SK-N-MC (cell line): ENCODE data around the gene TDRD12.
"Not testable (repeated sequence)": the region's sequence is repeated elsewhere in the genome, so short reads cannot be mapped to it uniquely, and the experiment has no call there.

Experiments
- DNase-seq: peaks from one replicate; pipeline ENCODE4 v3.0.0-alpha.2; 2011; ENCODE audit warnings: low read depth, low spot score
- H3K27ac ChIP-seq: fragments of 200-600 bp; sonication (generic); 2 replicates; pipeline ENCODE4 v1.5.1; 2016; ENCODE audit warnings: mixed run types
- H3K36me3 ChIP-seq: fragments of 200-600 bp; sonication (generic); 2 replicates; pipeline ENCODE4 v1.6.1; 2017; ENCODE audit warnings: antibody characterized with exemption, low read length, mixed read lengths; ENCODE audit not compliant: insufficient read depth
- H3K4me3 ChIP-seq: fragments of 200-600 bp; sonication (generic); 2 replicates; pipeline ENCODE4 v1.5.1; 2016
- H3K9ac ChIP-seq: fragments of 200-600 bp; sonication (generic); 2 replicates; pipeline ENCODE4 v1.8.0; 2017; ENCODE audit warnings: mixed run types, mixed read lengths; ENCODE audit not compliant: insufficient read length
- H3K9me3 ChIP-seq: fragments of 200-600 bp; sonication (generic); 2 replicates; pipeline ENCODE4 v1.6.1; 2017; ENCODE audit warnings: low read depth, mild to moderate bottlenecking, antibody characterized with exemption, low read length, moderate library complexity, mixed read lengths
- EZH2 ChIP-seq: fragments of 200-600 bp; sonication (generic); IDR thresholded peaks from one replicate; pipeline ENCODE4 v1.6.1; 2017; ENCODE audit warnings: antibody characterized with exemption
- FOXP2 ChIP-seq: optimal IDR thresholded peaks from 2 replicates; pipeline ENCODE3; 2011; ENCODE audit warnings: mild to moderate bottlenecking, moderate library complexity; ENCODE audit not compliant: insufficient read depth; ENCODE audit errors: extremely low read length, control extremely low read depth
- POLR2AphosphoS5 ChIP-seq: IDR thresholded peaks from 2 replicates; pipeline ENCODE4 v1.6.1; 2012; ENCODE audit warnings: mild to moderate bottlenecking, low read depth, low read length, borderline replicate concordance

Gene TDRD12

DNA sequence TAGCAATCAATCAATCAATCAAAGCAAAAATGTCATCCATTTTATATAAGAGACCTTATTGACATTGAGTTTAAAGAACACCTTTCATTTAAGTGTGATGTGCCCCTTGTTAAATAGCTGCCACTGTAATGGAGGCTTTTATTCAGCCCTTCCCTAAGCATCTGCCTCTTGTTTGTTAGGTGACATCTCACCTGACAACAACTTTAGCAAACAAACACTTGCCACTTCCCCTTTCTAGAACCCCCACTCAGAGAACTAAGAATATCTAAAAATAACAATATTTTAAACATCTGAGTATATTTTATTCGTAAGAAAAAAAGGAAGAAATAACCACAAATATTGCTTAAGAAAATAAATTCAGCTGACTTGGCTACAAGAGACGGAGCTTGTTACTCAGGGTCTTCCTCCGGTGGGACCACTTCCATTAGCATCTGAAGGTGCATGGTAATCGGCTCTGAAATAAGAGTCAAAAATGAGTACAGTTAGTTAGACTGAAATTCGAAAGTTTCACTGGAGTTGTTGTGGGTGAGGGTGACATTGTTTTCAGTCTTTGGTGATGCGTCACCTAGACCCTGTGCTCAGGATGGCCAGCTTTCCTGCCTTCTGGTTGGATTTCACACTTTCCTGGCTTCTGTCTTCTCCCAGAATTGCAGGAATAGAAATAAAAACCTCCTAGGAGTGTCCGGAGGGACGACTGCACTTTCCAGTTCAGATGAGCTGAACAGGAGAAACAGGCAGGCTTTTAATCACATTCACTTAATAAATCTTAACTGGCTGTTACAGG lies 110.9 kb downstream of the TDRD12 start:
- TF ChIP-seq FOXP2 (no peak), EZH2 (no peak), POLR2AphosphoS5 (no peak)
- no peak overlapping the region for H3K4me3 ChIP-seq
- H3K9me3 ChIP-seq = no peaks in the 10 kb centered on the region
- H3K27ac ChIP-seq = no peak overlapping the region
- no peak overlapping the region for H3K9ac ChIP-seq
- no peaks in the 10 kb centered on the region for H3K36me3 ChIP-seq
- DNase-seq = no peak

DNA sequence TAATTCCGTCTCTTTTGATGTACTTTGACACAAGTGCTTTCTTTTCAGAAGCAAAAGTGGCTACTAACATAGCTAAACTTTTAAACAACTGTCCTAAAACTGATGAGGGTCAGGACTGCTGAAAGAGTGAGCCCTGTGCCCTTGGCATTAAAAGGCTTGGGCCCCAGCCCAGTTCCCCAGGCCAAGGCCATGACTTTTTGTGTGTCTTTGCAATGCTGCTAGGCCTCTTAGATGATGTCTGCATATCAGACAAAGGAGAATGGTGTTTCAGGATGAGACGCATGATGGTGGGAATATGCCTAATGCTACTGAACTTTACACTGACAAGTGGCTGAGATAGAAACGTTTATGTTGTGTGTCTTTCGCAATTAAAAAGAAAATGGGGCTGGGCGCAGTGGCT lies 112.0 kb downstream of the TDRD12 start:
- Histone ChIP-seq H3K9me3 (no peaks in the 10 kb centered on the region), H3K9ac (no peak overlapping the region), H3K36me3 (no peaks in the 10 kb centered on the region), H3K27ac (no peak overlapping the region), H3K4me3 (no peak overlapping the region)
- no peak for DNase-seq
- TF ChIP-seq EZH2 (no peak), FOXP2 (no peak), POLR2AphosphoS5 (no peak)

DNA sequence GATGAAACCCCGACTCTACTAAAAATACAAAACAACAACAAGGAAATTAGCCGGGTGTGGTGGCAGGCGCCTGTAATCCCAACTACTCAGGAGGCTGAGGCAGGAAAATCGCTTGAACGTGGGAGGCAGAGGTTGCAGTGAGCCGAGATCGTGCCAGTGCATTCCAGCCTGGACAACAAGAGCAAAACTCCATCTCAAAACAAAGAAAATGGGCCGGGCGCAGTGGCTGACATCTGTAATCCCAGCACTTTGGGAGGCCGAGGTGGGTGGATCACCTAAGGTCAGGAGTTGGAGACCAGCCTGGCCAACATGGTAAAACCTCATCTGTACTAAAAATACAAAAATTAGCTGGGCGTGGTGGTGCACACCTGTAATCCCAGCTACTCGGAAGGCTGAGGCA lies 112.5 kb downstream of the TDRD12 start:
- DNase-seq, H3K9ac ChIP-seq, H3K4me3 ChIP-seq, H3K9me3 ChIP-seq, H3K36me3 ChIP-seq, H3K27ac ChIP-seq: not testable (repeated sequence)

DNA sequence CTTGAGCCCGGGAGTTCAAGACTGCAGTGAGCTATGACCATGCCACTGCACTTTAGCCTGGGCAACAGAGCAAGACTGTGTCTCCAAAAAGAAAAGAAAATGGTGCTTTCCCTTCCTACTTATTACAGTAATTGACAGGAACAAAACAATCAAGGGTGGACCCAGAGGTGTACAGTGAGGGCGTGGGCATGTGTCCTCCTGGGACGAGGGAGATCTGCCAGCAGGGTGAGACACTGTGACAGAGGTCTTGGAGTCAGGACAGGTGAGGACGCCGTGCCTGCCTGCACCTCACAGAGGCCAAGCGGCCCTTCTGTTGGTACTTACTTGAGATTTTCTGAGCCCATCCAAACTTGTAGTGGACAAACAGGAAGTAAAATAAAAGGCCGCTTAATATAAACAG lies 113.3 kb downstream of the TDRD12 start:
- not testable (repeated sequence) for H3K9me3 ChIP-seq, H3K9ac ChIP-seq, H3K4me3 ChIP-seq, DNase-seq, H3K27ac ChIP-seq, H3K36me3 ChIP-seq

DNA sequence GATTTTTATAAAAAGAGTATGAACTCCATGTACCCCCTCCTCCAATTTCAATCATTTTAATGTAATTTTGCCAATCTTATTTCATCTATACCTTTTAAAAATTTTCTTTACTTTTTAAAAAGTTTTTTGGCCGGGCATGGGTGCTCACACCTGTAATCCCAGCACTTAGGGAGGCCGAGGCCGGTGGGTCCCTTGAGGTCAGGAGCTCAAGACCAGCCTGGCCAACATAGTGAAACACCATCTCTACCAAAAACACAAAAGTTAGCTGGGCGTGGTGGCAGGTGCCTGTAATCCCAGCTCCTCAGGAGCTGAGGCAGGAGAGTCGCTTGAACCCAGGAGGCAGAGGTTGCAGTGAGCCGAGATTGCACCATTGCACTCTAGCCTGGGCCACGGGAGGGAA lies 113.8 kb downstream of the TDRD12 start:
- not testable (repeated sequence) for H3K36me3 ChIP-seq, H3K4me3 ChIP-seq, H3K9me3 ChIP-seq, H3K9ac ChIP-seq, DNase-seq, H3K27ac ChIP-seq

DNA sequence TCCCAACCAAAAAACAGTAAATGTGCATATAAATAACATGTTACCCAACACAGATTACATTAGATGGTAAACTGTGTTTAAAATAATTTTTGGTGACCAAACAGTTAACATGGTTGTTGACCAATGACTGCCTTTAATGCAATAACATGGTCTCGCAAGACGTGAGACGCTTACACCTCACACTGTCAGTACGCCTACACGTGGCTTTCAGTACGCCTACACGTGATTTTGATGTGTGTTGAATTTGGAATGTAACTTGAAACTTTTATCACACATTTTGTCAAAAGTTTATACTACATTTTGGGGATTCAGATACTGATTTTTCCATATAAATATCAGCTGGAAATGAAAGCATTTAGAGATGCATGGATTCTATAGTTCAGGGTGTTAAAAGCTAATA lies 118.0 kb downstream of the TDRD12 start:
- DNase-seq = no peak
- Histone ChIP-seq H3K4me3 (no peak overlapping the region), H3K27ac (no peak overlapping the region), H3K9ac (no peak overlapping the region), H3K9me3 (no peaks in the 10 kb centered on the region), H3K36me3 (no peaks in the 10 kb centered on the region)
- no peak for TF ChIP-seq EZH2
- no peak for TF ChIP-seq POLR2AphosphoS5
- no peak for TF ChIP-seq FOXP2

DNA sequence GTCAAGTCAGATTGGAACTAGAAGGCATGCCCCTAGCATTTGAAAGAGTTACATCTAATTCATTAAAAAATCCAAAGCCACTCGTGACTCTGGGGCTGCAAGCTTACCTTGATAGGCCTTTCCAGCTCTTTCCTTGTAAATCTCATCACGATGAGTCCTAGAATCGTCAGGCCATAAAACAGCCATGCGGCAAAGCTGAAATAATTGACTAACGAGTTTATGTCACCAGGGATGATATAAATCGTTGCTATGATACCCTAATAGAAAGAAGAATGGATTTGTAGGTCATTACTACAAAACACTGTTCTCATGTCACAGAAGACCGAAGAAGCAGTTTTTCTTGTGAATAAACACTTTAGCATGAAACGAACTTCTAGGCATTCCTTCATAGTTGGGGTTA lies 122.5 kb downstream of the TDRD12 start:
- no peaks in the 10 kb centered on the region for H3K36me3 ChIP-seq
- H3K4me3 ChIP-seq = no peak overlapping the region
- TF ChIP-seq FOXP2 (no peak), EZH2 (no peak), POLR2AphosphoS5 (no peak)
- H3K9me3 ChIP-seq = no peaks in the 10 kb centered on the region
- H3K27ac ChIP-seq = no peak overlapping the region
- no peak for DNase-seq
- no peak overlapping the region for H3K9ac ChIP-seq

DNA sequence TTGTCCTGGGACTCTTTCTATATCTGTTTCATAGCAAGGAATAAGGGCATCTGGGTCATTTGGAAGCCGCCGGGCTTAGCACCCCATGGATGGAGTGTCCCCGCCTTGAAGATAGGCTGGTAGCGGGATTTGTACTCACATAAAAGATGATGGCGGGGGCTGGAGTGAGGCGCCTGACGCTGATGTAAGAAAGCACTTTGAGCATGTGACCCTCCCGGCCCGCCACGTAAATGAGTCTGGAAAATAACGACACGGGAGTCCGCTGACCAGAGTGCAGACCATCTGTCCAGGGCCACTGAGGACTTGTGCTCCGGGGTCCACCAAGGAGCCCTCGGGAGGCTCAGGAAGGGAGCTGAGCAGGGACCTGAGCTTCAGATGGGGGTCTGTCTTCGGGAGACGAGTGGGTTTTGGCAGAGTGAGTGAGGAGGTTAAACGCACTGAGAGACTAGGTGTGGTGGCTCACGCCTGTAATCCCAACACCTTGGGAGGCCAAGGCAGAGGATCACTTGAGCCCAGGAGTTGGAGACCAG lies 124.2 kb downstream of the TDRD12 start:
- Histone ChIP-seq H3K4me3 (no peak overlapping the region), H3K27ac (no peak overlapping the region), H3K9ac (no peak overlapping the region), H3K9me3 (no peaks in the 10 kb centered on the region), H3K36me3 (no peaks in the 10 kb centered on the region)
- TF ChIP-seq FOXP2 = no peak
- TF ChIP-seq EZH2 = no peak
- no peak for TF ChIP-seq POLR2AphosphoS5
- DNase-seq = no peak

DNA sequence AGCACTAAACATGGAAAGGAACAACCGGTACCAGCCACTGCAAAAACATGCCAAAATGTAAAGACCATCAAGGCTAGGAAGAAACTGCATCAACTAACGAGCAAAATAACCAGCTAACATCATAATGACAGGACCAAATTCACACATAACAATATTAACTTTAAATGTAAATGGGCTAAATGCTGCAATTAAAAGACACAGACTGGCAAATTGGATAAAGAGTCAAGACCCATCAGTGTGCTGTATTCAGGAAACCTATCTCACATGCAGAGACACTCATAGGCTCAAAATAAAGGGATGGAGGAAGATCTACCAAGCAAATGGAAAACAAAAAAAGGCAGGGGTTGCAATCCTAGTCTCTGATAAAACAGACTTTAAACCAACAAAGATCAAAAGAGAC lies 128.5 kb downstream of the TDRD12 start:
- not testable (repeated sequence) for H3K9me3 ChIP-seq, DNase-seq, H3K27ac ChIP-seq, H3K4me3 ChIP-seq, H3K36me3 ChIP-seq, H3K9ac ChIP-seq

DNA sequence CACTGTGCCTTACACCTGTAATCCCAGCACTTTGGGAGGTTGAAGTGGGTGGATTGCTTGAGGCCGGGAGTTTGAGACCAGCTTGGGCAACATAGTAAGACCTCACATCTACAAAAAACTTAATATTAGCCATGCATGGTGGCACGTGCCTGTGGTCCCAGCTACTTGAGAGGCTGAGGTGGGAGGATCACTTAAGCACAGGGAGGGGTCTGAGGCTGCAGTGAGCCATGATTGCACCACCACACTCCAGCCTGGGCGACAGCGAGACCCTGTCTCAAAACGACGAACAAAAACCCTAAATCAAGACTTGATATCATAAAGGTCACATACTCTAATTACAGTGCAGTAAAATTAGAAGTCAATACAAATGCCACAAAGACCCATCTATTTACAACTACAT lies 132.6 kb downstream of the TDRD12 start:
- Histone ChIP-seq H3K9ac (no peak overlapping the region), H3K27ac (no peak overlapping the region), H3K9me3 (no peaks in the 10 kb centered on the region), H3K4me3 (no peak overlapping the region), H3K36me3 (no peaks in the 10 kb centered on the region)
- TF ChIP-seq POLR2AphosphoS5 (no peak), FOXP2 (no peak), EZH2 (no peak)
- no peak for DNase-seq

DNA sequence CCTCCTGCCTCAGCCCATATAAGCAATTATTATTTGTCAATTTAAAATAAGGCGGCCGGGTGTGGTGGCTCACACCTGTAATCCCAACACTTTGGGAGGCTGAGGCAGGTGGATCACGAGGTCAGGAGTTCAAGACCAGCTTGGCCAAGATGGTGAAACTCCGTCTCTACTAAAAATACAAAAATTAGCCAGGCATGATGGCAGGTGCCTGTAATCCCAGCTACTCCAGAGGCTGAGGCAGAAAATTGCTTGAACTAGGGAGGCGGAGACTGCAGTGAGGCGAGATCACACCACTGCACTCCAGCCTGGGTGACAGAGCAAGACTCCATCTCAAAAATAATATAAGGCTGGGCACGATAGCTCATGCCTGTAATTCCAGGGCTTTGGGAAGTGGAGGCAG lies 137.3 kb downstream of the TDRD12 start:
- not testable (repeated sequence) for H3K4me3 ChIP-seq, H3K36me3 ChIP-seq, H3K9ac ChIP-seq, H3K27ac ChIP-seq, H3K9me3 ChIP-seq, DNase-seq
